Renal cortical epithelial cell (primary cell): ENCODE measurements around the gene CEP89. TPM values are rescaled to one million over a fixed set of nuclear protein-coding genes. Genes with fewer than 3 reads are reported as not detected.
"Not testable (repeated sequence)": the region's sequence is repeated elsewhere in the genome, so short reads cannot be mapped to it uniquely, and the experiment has no call there.

ENCODE experiments used
- DNase-seq: peaks from one replicate; pipeline ENCODE4 v3.0.0-alpha.2; 2011; ENCODE audit warnings: low read depth
- total RNA-seq: library from RNA; depleted of rRNA; stranded (reverse); fragments of >200 nt; gene quantifications from 2 replicates; pipeline ENCODE4 v1.2.3, GENCODE V29; 2014

The CEP89 gene
- total RNA-seq, 1 donor from 2014 or later, result 22.4 TPM

DNA sequence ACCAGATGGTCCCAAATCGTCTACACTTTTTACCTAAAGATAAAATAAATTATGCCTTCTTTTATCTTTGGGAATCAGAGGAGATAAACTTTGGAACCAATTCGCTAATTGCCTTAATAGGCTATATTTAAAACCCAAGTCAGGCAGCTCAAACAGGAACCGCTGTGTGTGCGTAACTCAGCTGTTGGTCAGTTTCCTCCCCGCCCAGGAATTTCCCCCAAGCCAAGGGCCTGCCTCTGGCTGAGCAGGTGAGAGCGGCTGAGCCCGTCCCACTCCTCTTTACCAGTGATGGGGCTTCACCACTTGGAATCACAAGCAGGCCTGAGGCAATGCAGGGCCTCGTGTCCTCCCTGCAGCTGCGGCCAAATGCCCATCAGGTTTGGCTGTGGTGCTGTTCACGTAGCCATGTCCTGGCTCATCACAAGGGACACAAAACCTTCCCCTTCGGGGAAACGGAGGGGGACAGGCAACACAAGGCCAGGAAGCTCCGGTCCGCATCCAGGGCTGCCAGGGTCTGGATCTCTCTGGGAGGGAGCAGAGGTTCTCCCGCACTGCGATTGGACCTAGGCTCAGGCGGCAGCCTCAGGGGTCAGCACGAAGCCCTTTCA is 101.7 kb downstream of the CEP89 start:
- peak; percentile 23 for DNase-seq

DNA sequence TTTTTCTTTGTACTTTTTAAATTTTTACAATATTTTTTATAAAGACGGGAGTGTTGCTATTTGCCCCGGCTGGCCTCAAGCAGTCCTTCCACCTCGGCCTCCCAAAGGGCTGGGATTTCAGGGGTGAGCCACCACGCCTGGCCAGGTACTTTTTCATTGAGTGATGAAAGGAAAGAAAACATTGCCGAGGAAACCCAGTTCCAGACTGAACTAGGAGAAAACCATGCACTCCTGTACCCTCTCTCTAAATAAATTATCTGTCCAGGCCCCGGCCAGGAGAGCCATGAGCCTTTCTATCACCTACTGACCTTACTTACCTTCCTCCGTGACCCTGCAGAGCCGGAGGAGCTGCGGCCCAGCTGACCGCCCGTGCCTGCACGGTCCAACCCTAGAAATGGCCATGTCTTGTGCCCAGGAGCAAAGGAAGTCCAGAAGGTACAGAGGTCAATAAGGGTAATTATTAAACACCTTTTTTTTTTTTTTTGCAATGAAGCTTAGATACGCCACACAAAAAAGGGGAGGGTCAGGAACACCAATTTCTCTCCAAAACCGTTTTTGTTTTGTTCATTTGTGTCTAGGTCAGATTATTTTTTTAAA is 102.3 kb downstream of the CEP89 start, which contains the start of gene SLC7A9:
Gene SLC7A9 (minus strand): TSS at position 399 of the 597 bp plus-strand sequence. CDS start 1,233 bp downstream, outside the sequence.
- DNase-seq, result peak; percentile 22

DNA sequence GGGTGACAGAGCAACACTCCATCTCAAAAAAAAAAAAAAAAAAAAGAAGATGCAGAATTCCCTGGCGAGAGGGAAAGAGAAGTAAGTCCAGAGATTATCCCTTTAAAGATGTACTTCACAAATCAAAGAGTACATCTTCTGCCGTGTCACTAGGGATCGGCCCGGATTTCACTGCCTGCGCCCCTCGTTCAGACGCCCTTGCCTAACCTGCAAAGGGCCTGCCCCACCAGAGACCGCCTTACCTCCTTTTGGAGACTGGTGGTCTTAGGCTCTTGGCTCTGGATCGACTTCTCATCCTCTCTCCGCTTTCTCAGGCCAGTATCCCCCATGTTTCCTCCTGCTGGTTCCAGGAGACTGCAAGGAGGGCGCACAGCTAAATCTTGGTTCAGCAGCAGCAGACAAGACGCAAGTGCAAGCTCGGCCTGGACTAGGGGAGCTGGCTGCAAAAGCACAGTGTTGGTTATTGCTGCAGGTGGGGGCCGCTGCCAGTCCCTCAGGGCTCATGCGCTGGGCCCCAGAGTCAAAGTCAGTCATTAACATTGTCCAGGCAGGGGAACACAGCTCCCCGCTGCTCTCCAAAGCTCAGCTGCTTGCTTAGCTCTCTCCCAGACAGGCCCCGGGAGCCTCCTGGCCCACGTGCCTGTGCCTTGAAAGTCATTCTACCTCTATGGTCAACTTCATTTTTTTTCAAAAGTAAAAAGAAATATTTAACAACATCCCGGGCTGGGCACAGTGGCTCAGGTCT is 103.4 kb downstream of the CEP89 start:
- no peak for DNase-seq

DNA sequence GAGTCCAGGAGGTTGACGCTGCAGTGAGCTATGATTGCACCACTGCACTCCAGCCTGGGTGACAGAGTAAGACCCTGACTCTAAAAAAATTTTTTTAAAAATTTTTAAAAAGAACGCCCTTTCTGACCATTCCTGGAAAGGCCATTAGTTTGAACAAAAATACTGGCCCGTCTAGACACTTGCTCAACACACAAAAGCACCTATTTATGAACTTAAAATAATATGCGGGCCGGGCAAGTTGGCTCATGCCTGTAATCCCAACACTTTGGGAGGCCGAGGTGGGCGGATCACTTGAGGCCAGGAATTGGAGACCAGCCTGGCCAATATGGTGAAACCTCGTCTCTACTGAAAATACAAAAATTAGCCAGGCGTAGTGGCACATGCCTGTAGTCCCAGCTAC is 104.3 kb downstream of the CEP89 start:
- not testable (repeated sequence) for DNase-seq

DNA sequence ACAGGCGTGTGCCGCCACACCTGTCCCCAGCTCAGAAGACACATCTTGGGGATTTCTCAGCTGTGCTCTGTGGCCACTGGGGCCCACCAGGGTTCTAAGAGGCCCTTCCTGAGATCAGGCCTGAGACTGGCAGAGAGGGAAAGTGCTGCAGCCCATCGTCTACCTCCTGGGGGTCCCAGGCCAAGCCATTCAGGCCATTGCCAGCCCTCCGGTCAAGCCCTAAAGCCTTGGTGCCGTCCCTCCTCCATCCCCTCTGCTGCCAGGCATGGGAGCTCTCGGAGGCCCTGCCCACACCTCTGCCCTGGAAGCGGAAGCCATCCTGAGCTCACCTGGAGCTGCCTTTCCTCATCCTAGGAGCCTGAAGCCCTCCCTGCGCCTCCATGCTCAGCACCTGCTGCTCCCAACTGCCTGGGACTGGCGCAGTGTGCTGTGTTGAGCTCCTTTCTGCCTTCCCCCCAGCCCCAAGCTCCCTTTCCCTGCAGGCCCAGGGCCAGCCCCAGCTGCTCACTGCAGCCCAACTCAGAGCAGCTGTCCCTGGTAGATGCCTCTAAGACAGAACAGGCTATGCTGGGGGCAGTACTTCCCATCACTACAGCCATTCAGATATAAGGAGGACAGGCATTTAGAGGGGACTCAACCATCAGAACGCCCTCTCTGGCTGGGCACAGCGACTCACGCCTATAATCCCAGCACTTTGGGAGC is 105.0 kb downstream of the CEP89 start:
- DNase-seq, result no peak

DNA sequence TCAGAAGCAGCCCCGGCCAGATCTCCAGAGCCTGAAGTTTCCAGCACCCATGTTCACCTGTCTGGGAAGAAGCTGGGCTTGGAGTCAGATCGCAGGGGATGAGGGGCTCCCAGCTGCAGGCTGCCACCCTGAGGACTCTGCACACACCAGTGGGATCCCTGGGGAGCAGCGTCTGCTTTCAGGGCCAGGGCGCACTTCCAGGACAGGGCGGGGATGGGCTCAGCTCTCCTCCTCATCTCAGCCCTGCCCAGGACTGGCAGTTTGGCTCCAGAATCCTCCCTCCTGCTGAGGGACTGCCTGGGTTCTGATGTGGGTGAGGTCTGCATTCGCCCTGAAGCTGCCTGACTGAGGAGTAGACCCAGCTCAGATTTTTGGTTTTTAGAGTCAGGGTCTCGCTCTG is 105.7 kb downstream of the CEP89 start:
- DNase-seq, result no peak

DNA sequence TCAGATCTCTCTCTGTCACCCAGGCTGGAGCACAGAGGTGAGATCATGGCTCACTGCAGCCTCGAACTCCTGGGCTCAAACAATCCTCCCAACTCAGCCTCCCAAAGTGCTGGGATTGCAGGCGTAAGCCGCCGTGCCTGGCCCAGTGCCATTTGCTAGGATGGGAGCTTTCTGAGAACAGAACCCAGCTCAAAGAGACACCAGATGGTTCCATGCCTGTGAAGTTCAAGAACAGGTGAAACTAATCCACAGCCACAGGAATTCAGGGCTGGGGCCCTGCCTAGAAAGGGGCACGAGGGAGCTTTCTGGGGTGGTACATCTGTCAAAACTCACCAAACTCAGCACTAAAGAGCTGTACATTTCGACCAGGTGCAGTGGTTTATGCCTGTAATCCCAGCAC is 106.4 kb downstream of the CEP89 start:
- DNase-seq, result no peak

DNA sequence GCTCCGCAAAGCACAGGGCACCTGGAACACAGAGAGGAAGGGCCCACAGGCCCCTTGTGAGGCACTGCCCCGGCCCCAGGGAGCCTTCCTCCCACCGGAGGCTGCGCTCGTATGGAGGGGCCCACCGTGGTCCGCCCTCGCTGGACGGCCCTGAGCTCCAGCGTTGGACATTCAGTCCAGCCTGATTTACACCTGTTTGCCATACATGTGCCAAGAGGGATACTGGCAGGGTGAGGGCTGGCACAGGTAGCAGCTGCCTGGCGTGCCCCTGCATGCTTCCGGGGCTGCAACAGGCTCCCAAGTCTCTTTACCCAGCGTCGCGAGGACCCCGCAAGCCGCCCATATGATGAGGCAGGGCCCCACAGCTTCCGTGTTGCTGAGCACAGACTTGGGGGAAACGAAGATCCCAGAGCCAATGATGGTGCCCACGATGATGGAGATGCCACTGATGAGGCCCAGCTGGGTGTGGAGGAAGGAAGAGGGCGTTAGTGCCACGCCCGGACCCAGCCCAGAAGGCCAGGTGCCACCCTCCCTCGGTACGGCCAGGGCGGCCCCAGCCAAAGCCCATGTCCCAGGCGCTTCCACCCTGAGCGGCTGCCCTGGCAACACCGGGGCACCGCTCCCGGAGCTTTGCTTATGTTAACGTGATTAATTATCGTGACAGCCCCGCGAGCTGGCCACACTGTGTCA is 107.3 kb downstream of the CEP89 start:
- no peak for DNase-seq

DNA sequence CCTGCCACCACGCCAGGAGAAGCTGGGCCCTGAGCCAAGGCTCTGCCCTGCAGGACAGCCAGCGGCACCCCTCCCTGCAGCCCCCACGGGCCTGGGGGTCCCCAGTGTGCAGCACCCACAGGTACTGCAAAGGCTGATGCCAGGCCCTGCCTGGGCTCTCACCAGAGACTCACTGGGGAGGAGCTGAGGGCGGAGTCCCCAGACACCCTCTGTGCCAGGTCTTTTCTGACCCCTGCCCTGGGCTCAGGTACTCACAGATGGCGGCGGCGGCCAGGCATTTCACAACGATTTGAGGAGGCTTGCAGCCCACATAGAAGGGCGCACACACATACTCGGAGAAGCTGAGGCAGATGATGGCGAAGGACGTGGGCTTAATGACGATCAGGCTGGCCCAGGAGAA is 107.9 kb downstream of the CEP89 start:
- no peak for DNase-seq

DNA sequence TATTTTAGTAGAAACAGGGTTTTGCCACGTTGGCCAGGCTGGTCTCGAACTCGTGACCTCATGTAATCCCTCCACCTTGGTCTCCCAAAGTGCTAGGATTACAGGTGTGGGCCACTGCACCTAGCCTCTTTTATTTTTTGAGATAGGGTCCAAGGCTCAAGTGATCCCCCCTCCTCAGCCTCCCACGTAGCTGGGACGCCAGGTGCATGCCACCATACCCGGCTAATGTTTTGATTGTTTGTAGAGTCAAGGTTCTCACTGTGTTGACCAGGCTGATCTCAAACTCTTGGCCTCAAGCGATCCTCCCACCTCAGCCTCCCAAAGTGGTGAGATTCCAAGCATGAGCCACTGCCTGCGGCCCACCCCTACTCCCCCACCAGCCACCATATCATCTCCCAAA is 108.5 kb downstream of the CEP89 start:
- no peak for DNase-seq

DNA sequence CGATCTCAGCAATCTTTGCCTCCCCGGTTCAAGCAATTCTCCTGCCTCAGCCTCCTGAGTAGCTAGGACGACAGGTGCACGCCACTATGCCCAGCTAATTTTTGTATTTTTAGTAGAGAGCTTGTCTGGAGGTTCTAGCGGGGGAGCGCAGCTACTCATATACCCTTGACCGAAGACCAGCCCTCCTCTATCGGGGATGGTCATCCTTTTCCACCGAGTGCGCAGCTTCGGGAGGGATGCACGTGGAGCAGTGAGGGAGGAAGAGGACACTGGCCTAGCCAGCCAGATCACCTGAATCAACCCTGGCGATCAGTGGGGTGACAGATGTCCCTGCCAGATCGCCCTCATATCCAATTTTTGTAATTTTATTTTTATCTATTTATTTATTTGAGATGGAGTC is 109.0 kb downstream of the CEP89 start:
- DNase-seq, result no peak

DNA sequence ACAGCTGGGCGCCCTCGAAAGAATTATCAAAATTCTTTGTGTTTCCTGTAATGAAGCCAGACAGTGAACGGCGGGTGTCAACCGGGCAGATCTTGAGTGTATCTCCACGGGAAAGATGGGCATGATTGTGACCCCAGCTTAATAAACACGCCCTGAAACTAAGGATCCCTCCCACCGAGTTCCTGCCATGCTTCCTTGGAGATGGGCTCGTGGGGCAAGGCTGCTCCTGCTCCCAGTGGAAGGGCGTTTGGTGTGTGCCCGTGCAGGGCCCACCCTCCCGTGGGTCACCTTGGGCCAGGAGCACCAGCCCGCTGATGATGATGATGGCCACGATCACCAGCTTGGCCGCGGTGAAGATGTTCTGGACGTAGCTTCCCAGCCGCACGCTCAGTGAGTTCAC is 109.6 kb downstream of the CEP89 start:
- no peak for DNase-seq

DNA sequence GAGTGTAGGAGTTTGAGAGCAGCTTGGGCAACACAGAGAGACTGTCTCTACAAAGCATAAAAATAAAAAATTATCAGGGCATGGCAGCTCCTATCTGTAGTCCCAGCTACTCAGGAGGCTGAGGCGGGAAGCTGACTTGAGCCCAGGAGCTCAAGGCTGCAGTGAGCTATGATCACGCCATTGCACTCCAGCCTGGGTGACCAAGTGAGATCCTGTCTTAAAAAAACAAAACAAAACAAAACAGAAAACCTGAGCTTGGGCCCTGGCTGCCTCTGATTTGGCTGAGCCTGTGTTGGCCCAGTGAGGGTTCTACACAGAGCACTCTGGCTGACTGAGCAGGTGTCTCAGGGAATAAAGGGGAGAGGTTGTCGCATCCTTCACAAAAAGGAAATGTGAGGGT is 110.2 kb downstream of the CEP89 start:
- no peak for DNase-seq

DNA sequence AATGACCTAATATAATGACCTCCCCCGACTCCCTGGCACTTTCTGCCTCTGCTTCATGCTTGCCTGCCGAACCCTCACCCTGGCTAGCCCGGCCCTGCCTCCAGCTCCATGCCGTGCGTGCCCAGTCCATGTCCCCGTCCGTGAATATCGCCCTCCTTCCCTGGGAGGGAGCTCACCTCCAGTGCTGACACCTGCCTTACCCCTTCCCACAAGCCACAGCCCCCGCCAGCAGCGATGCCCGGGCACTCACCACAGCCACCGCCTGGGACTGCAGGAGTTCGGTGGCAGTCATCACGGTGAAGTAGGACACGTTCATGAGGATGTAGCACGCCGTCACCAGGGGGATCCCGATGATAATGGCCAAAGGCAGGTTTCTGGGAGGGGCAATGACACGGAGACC is 112.2 kb downstream of the CEP89 start:
- no peak for DNase-seq

DNA sequence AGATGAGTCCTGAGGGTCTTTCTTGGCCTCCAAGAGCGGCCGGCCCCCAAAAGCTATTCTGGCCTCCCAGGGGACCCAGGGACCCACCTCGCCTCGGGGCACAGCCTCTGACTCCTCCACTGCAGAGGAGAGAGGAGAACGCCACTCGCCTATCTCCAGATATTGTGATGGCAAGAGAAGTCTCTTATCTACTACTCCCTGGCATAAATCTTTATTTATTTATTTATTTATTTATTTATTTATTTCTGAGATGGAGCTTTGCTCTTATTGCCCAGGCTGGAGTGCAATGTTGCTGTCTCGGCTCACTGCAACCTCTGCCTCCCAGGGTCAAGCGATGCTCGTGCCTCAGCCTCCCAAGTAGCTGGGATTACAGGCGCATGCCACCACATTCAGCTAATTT is 113.2 kb downstream of the CEP89 start:
- no peak for DNase-seq

DNA sequence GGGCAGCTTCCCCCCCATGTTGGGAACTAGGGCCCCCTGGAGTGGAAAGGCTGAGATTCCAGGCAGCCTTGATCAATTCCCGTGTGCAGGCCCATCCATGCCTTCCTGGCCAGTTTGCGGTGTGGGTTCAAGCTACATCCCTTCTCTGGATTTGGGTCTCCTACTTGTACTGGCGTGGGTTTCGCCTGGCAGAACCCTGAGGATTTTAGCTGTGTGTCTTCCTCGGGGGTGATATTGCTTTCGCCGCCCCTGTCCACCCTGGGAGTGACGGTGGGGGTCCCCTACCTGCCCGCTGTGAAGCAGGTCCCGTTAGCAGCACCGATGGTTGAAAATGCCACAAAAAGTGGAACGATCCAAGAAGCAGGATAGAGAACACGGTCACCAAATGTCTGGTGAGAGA is 113.6 kb downstream of the CEP89 start:
- no peak for DNase-seq

DNA sequence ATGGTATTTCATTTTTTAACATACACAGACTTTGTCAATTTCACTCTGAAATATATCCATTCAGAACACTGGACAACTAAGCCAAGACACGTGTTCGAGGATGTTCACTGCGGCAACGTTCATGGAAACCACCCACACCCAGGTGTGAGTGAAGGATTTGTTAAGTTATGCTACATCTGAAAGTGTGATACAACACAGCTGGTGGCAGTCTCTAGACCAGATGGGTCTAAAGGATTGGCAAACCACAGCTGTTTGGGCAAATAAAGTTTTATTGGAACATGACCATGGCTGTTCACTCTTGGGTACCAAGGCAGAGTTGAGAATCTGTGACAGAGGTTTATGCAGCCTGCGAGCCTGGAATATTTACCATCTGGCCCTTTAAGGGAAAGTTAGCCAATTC is 114.2 kb downstream of the CEP89 start:
- no peak for DNase-seq

DNA sequence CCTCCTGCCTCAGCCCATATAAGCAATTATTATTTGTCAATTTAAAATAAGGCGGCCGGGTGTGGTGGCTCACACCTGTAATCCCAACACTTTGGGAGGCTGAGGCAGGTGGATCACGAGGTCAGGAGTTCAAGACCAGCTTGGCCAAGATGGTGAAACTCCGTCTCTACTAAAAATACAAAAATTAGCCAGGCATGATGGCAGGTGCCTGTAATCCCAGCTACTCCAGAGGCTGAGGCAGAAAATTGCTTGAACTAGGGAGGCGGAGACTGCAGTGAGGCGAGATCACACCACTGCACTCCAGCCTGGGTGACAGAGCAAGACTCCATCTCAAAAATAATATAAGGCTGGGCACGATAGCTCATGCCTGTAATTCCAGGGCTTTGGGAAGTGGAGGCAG is 114.9 kb downstream of the CEP89 start:
- not testable (repeated sequence) for DNase-seq

DNA sequence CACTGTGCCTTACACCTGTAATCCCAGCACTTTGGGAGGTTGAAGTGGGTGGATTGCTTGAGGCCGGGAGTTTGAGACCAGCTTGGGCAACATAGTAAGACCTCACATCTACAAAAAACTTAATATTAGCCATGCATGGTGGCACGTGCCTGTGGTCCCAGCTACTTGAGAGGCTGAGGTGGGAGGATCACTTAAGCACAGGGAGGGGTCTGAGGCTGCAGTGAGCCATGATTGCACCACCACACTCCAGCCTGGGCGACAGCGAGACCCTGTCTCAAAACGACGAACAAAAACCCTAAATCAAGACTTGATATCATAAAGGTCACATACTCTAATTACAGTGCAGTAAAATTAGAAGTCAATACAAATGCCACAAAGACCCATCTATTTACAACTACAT is 119.5 kb downstream of the CEP89 start:
- no peak for DNase-seq

DNA sequence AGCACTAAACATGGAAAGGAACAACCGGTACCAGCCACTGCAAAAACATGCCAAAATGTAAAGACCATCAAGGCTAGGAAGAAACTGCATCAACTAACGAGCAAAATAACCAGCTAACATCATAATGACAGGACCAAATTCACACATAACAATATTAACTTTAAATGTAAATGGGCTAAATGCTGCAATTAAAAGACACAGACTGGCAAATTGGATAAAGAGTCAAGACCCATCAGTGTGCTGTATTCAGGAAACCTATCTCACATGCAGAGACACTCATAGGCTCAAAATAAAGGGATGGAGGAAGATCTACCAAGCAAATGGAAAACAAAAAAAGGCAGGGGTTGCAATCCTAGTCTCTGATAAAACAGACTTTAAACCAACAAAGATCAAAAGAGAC is 123.7 kb downstream of the CEP89 start:
- DNase-seq, result not testable (repeated sequence)

DNA sequence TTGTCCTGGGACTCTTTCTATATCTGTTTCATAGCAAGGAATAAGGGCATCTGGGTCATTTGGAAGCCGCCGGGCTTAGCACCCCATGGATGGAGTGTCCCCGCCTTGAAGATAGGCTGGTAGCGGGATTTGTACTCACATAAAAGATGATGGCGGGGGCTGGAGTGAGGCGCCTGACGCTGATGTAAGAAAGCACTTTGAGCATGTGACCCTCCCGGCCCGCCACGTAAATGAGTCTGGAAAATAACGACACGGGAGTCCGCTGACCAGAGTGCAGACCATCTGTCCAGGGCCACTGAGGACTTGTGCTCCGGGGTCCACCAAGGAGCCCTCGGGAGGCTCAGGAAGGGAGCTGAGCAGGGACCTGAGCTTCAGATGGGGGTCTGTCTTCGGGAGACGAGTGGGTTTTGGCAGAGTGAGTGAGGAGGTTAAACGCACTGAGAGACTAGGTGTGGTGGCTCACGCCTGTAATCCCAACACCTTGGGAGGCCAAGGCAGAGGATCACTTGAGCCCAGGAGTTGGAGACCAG is 128.0 kb downstream of the CEP89 start:
- no peak for DNase-seq

DNA sequence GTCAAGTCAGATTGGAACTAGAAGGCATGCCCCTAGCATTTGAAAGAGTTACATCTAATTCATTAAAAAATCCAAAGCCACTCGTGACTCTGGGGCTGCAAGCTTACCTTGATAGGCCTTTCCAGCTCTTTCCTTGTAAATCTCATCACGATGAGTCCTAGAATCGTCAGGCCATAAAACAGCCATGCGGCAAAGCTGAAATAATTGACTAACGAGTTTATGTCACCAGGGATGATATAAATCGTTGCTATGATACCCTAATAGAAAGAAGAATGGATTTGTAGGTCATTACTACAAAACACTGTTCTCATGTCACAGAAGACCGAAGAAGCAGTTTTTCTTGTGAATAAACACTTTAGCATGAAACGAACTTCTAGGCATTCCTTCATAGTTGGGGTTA is 129.7 kb downstream of the CEP89 start:
- DNase-seq, result no peak
